Retinal pigment epithelial cell (primary cell): ENCODE results near the gene WNT11.

Experiments
- DNase-seq: peaks from one replicate; pipeline ENCODE4 v3.0.0-alpha.2; 2010; ENCODE audit warnings: low read depth
- H3K4me3 ChIP-seq: 2 replicates; pipeline ENCODE4 v1.5.1; 2011; ENCODE audit warnings: mild to moderate bottlenecking, low read length, control low read depth, moderate library complexity
- CTCF ChIP-seq: conservative IDR thresholded peaks from 2 replicates; pipeline ENCODE4 v1.5.1; 2011; ENCODE audit warnings: low read depth, low read length, control low read depth, inconsistent platforms

Gene WNT11

GRCh38 chr11:76218449-76219178, 12.3 kb upstream of the WNT11 start:
- no peak for DNase-seq
- no peak for TF ChIP-seq CTCF
- no peak overlapping the region for H3K4me3 ChIP-seq

GRCh38 chr11:76217653-76218160, 11.4 kb upstream of the WNT11 start:
- TF ChIP-seq CTCF = no peak
- no peak overlapping the region for H3K4me3 ChIP-seq
- no peak for DNase-seq

GRCh38 chr11:76216536-76217325, 10.4 kb upstream of the WNT11 start:
- no peak for DNase-seq
- no peak for TF ChIP-seq CTCF
- no peak overlapping the region for H3K4me3 ChIP-seq

- TF ChIP-seq CTCF = no peak
- no peak overlapping the region for H3K4me3 ChIP-seq
- DNase-seq = no peak
Measured at GRCh38 chr11:76215941-76216340, 9.6 kb upstream of the WNT11 start.

GRCh38 chr11:76214968-76215548, 8.8 kb upstream of the WNT11 start:
- TF ChIP-seq CTCF = no peak
- H3K4me3 ChIP-seq = no peak overlapping the region
- no peak for DNase-seq

- no peak for TF ChIP-seq CTCF
- no peak for DNase-seq
Measured at GRCh38 chr11:76214186-76214585, 7.9 kb upstream of the WNT11 start.

More at GRCh38 chr11:76214186-76214585, 7.9 kb upstream of the WNT11 start:
- H3K4me3 ChIP-seq = no peak overlapping the region
